K562 (cell line): ENCODE results near the gene CACNB2.

Experiments used
- TF ChIP-seq, protein P1 (sequence below): sonication (generic); formaldehyde crosslinking; IDR thresholded peaks from 2 replicates; pipeline ENCODE4 v1.8.0; 2022; ENCODE audit warnings: mild to moderate bottlenecking, low read depth, missing genetic modification reagents
- TF ChIP-seq, protein P2 (sequence below): fragments of 150-350 bp; IDR thresholded peaks from 2 replicates; pipeline ENCODE4 v1.6.1; 2014; ENCODE audit warnings: low read depth, mild to moderate bottlenecking, low read length, borderline replicate concordance
- TF ChIP-seq, protein P3 (sequence below): fragments of 450-650 bp; IDR thresholded peaks from 2 replicates; pipeline ENCODE4 v1.6.1; 2016; ENCODE audit warnings: antibody characterized with exemption

DNA sequence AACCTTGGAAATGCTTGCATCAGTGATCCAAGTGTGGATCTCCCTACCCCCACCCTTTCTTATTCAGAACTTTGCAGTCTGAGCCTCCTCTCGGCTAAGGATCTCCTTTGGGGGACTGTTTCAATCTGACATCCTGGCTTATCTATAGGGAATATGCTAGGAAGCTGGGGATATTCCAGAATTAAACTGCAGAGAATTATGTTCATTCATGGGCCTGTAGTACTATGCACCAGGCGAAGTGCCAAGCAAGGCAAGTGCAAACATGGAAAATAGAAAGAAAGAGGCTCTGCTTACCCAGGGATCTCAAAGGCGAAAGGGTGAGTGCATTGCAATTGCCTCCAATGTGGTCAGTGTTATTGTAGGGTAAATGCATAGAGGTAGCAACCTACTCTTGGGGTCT lies 96.5 kb downstream of the CACNB2 start:
- TF ChIP-seq, protein P1, sequence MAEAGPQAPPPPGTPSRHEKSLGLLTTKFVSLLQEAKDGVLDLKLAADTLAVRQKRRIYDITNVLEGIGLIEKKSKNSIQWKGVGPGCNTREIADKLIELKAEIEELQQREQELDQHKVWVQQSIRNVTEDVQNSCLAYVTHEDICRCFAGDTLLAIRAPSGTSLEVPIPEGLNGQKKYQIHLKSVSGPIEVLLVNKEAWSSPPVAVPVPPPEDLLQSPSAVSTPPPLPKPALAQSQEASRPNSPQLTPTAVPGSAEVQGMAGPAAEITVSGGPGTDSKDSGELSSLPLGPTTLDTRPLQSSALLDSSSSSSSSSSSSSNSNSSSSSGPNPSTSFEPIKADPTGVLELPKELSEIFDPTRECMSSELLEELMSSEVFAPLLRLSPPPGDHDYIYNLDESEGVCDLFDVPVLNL (CRISPR knock-in tag) = no peak
- TF ChIP-seq, protein P2, sequence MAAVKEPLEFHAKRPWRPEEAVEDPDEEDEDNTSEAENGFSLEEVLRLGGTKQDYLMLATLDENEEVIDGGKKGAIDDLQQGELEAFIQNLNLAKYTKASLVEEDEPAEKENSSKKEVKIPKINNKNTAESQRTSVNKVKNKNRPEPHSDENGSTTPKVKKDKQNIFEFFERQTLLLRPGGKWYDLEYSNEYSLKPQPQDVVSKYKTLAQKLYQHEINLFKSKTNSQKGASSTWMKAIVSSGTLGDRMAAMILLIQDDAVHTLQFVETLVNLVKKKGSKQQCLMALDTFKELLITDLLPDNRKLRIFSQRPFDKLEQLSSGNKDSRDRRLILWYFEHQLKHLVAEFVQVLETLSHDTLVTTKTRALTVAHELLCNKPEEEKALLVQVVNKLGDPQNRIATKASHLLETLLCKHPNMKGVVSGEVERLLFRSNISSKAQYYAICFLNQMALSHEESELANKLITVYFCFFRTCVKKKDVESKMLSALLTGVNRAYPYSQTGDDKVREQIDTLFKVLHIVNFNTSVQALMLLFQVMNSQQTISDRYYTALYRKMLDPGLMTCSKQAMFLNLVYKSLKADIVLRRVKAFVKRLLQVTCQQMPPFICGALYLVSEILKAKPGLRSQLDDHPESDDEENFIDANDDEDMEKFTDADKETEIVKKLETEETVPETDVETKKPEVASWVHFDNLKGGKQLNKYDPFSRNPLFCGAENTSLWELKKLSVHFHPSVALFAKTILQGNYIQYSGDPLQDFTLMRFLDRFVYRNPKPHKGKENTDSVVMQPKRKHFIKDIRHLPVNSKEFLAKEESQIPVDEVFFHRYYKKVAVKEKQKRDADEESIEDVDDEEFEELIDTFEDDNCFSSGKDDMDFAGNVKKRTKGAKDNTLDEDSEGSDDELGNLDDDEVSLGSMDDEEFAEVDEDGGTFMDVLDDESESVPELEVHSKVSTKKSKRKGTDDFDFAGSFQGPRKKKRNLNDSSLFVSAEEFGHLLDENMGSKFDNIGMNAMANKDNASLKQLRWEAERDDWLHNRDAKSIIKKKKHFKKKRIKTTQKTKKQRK = no peak
- TF ChIP-seq, protein P3, sequence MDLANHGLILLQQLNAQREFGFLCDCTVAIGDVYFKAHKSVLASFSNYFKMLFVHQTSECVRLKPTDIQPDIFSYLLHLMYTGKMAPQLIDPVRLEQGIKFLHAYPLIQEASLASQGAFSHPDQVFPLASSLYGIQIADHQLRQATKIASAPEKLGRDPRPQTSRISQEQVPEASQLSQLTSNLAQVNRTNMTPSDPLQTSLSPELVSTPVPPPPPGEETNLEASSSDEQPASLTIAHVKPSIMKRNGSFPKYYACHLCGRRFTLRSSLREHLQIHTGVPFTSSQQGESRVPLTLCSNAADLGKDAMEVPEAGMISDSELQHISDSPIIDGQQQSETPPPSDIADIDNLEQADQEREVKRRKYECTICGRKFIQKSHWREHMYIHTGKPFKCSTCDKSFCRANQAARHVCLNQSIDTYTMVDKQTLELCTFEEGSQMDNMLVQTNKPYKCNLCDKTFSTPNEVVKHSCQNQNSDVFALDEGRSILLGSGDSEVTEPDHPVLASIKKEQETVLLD = no peak
